SK-N-SH (cell line): ENCODE measurements around the gene RASGRF2. TPM values are rescaled to one million over a fixed set of nuclear protein-coding genes. Genes with fewer than 3 reads are reported as not detected.

Source experiments
- CTCF ChIA-PET: fragments of 300-600, 350-600 bp; formaldehyde crosslinking; extraction: SDS; loops from one replicate; lab custom pipeline; 2021; lab: Yijun Ruan, JAX
- POLR2A ChIA-PET: fragments of 350-600 bp; sonication (Branson Sonifier 250); formaldehyde crosslinking; extraction: SDS; loops from one replicate; lab custom pipeline; 2020; ENCODE audit warnings: antibody characterized with exemption, inconsistent platforms; lab: Yijun Ruan, JAX
- DNase-seq: peaks from one replicate; pipeline ENCODE4 v3.0.0; 2012
- H2AFZ ChIP-seq: fragments of 200-600 bp; sonication (generic); 2 replicates; pipeline ENCODE4 v1.8.1; 2016; ENCODE audit warnings: antibody characterized with exemption, mild to moderate bottlenecking, low read depth
- H3F3A ChIP-seq: fragments of 200-600 bp; sonication (generic); replicated peaks from 2 replicates; pipeline ENCODE3; 2016; ENCODE audit warnings: antibody characterized with exemption, mild to moderate bottlenecking; ENCODE audit not compliant: insufficient read depth
- H3K27ac ChIP-seq, 2 experiments: fragments of 200-500 bp in 1 of 2; fragments of 200-600 bp in 1 of 2; sonication (Bioruptor generic) in 1 of 2; sonication (generic), shearing (Covaris generic) in 1 of 2; 2 replicates each; pipeline versions ENCODE4 v1.5.1 to v1.6.1; 2014 to 2016; ENCODE audit warnings: low read depth in 2 of 2, inconsistent platforms in 1 of 2, low read length in 1 of 2, mild to moderate bottlenecking in 1 of 2, mixed read lengths in 1 of 2
- H3K27me3 ChIP-seq: fragments of 200-600 bp; sonication (generic), shearing (Covaris generic); 2 replicates; pipeline ENCODE4 v1.6.1; 2016; ENCODE audit warnings: mixed run types; ENCODE audit not compliant: insufficient read depth
- H3K36me3 ChIP-seq, 2 experiments: fragments of 200-500 bp in 1 of 2; fragments of 200-600 bp in 1 of 2; sonication (Bioruptor generic) in 1 of 2; sonication (generic) in 1 of 2; replicated peaks in 1 of 2; 2 replicates each; pipeline versions ENCODE3 to v1.5.1; 2014 to 2016; ENCODE audit warnings: low read length in 1 of 2, mild to moderate bottlenecking in 1 of 2; ENCODE audit not compliant: insufficient read depth in 2 of 2, control insufficient read depth in 1 of 2
- H3K4me1 ChIP-seq, 2 experiments: fragments of 200-500 bp in 1 of 2; fragments of 200-600 bp in 1 of 2; sonication (Bioruptor generic) in 1 of 2; sonication (generic), shearing (Covaris generic) in 1 of 2; 2 replicates each; pipeline versions ENCODE4 v1.5.1 to v1.6.1; 2014 to 2016; ENCODE audit warnings: low read depth in 1 of 2, low read length in 1 of 2, mixed run types in 1 of 2; ENCODE audit not compliant: insufficient read depth in 2 of 2, control insufficient read depth in 1 of 2
- H3K4me2 ChIP-seq: fragments of 200-600 bp; sonication (generic), shearing (Covaris generic); 2 replicates; pipeline ENCODE4 v1.6.1; 2017; ENCODE audit warnings: mixed run types
- H3K4me3 ChIP-seq, 2 experiments: fragments of 200-500 bp in 1 of 2; fragments of 200-600 bp in 1 of 2; sonication (Bioruptor generic) in 1 of 2; sonication (generic), shearing (Covaris generic) in 1 of 2; 2 replicates each; pipeline versions ENCODE4 v1.5.1 to v1.8.1; 2014 to 2016; ENCODE audit warnings: low read depth in 2 of 2, inconsistent platforms in 1 of 2, low read length in 1 of 2, mild to moderate bottlenecking in 1 of 2, mixed read lengths in 1 of 2, moderate library complexity in 1 of 2
- H3K79me2 ChIP-seq: fragments of 200-600 bp; sonication (generic); 2 replicates; pipeline ENCODE4 v1.8.1; 2017; ENCODE audit warnings: mild to moderate bottlenecking; ENCODE audit not compliant: insufficient read depth
- H3K9ac ChIP-seq: fragments of 200-600 bp; sonication (generic); 2 replicates; pipeline ENCODE4 v1.6.1; 2017; ENCODE audit warnings: mixed run types
- H3K9me2 ChIP-seq: fragments of 200-600 bp; sonication (generic); 2 replicates; pipeline ENCODE4 v1.6.1; 2017; ENCODE audit warnings: mixed run types
- H3K9me3 ChIP-seq: fragments of 200-600 bp; sonication (generic); 2 replicates; pipeline ENCODE4 v1.6.1; 2017; ENCODE audit warnings: mixed run types, mild to moderate bottlenecking, moderate library complexity
- H4K20me1 ChIP-seq: fragments of 200-600 bp; sonication (generic); 2 replicates; pipeline ENCODE4 v1.6.1; 2017; ENCODE audit warnings: mild to moderate bottlenecking, mixed run types; ENCODE audit not compliant: insufficient read depth
- ELF1 ChIP-seq: IDR thresholded peaks from 2 replicates; pipeline ENCODE4 v1.4.0; 2012
- EP300 ChIP-seq, 2 experiments: IDR thresholded peaks; 2 replicates each; pipeline versions ENCODE4 v1.4.0 to v1.6.1; 2012; ENCODE audit warnings: borderline replicate concordance in 1 of 2, low read depth in 1 of 2, low read length in 1 of 2
- FOXJ3 ChIP-seq: sonication (generic); formaldehyde crosslinking; IDR thresholded peaks from 2 replicates; pipeline ENCODE4 v1.5.1; 2020; ENCODE audit warnings: mild to moderate bottlenecking, missing genetic modification reagents
- FOXM1 ChIP-seq: IDR thresholded peaks from 2 replicates; pipeline ENCODE4 v1.4.0; 2012; ENCODE audit warnings: low read depth, mild to moderate bottlenecking
- JUND ChIP-seq: IDR thresholded peaks from 2 replicates; pipeline ENCODE4 v1.4.0; 2012
- MAX ChIP-seq: IDR thresholded peaks from 2 replicates; pipeline ENCODE4 v1.4.0; 2012; ENCODE audit warnings: low read depth
- MEF2A ChIP-seq: IDR thresholded peaks from 2 replicates; pipeline ENCODE4 v1.4.0; 2012; ENCODE audit warnings: low read depth, borderline replicate concordance
- MXI1 ChIP-seq: IDR thresholded peaks from 2 replicates; pipeline ENCODE4 v1.6.1; 2012; ENCODE audit warnings: mild to moderate bottlenecking, low read depth, low read length, improper control_type of control experiment
- NFIC ChIP-seq: IDR thresholded peaks from 2 replicates; pipeline ENCODE4 v1.4.0; 2012; ENCODE audit warnings: borderline replicate concordance
- NRF1 ChIP-seq: IDR thresholded peaks from 2 replicates; pipeline ENCODE4 v1.6.1; 2012; ENCODE audit warnings: low read depth, mild to moderate bottlenecking, low read length
- POLR2AphosphoS5 ChIP-seq: IDR thresholded peaks from 2 replicates; pipeline ENCODE4 v1.6.1; 2012; ENCODE audit warnings: low read depth, low read length
- RAD21 ChIP-seq: IDR thresholded peaks from 2 replicates; pipeline ENCODE4 v1.6.1; 2012; ENCODE audit warnings: mild to moderate bottlenecking, low read length
- RCOR1 ChIP-seq: fragments of 150-350 bp; IDR thresholded peaks from 2 replicates; pipeline ENCODE4 v1.6.1; 2017; ENCODE audit warnings: antibody characterized with exemption, low read length
- REST ChIP-seq: IDR thresholded peaks from 2 replicates; pipeline ENCODE4 v1.6.1; 2012; ENCODE audit warnings: mild to moderate bottlenecking, low read depth, low read length, moderate library complexity
- SIN3A ChIP-seq: IDR thresholded peaks from 2 replicates; pipeline ENCODE4 v1.6.1; 2012; ENCODE audit warnings: low read depth, mild to moderate bottlenecking, low read length, moderate library complexity, borderline replicate concordance
- TAF1 ChIP-seq: IDR thresholded peaks from 2 replicates; pipeline ENCODE4 v1.6.1; 2012; ENCODE audit warnings: low read depth, mild to moderate bottlenecking, low read length, moderate library complexity, borderline replicate concordance
- TEAD4 ChIP-seq: IDR thresholded peaks from 2 replicates; pipeline ENCODE4 v1.4.0; 2012; ENCODE audit warnings: mild to moderate bottlenecking, borderline replicate concordance; ENCODE audit not compliant: insufficient read depth
- USF1 ChIP-seq: IDR thresholded peaks from 2 replicates; pipeline ENCODE4 v1.4.0; 2012; ENCODE audit warnings: low read depth, borderline replicate concordance
- USF2 ChIP-seq: fragments of 150-350 bp; IDR thresholded peaks from 2 replicates; pipeline ENCODE4 v1.6.1; 2017; ENCODE audit warnings: antibody characterized with exemption, low read length, low read depth, borderline replicate concordance
- YY1 ChIP-seq: IDR thresholded peaks from 2 replicates; pipeline ENCODE4 v1.4.0; 2012; ENCODE audit warnings: low read depth, mild to moderate bottlenecking
- ZBTB33 ChIP-seq: IDR thresholded peaks from 2 replicates; pipeline ENCODE4 v1.4.0; 2012; ENCODE audit warnings: low read depth, borderline replicate concordance
- WGBS: methylation state at CpG from one replicate; pipeline ENCODE4 v1.1.6; 2017; ENCODE audit warnings: low lambda C conversion rate; 5-methylcytosine and 5-hydroxymethylcytosine counted together
- polyA plus RNA-seq, 3 experiments: library from polyadenylated mRNA; depleted of rRNA; stranded (reverse); fragments of >200 nt; gene quantifications; 2 replicates each; pipeline ENCODE4 v1.2.3, GENCODE V29; 2012

The RASGRF2 gene
- polyA plus RNA-seq, 1 of the 3 experiments (the other 2 are of a cell fraction), result under 0.01 TPM

- H3K36me3 ChIP-seq, result no peaks in the 10 kb centered on the region
- WGBS, result 42% methylated on average over 2 of the region's 2 CpGs
- no peak overlapping the region for H3K4me3 ChIP-seq
- no peaks in the 10 kb centered on the region for H3K27me3 ChIP-seq
- no peaks in the 10 kb centered on the region for H3K4me1 ChIP-seq
- no peak for DNase-seq
- H3K27ac ChIP-seq, result no peak overlapping the region
- H4K20me1 ChIP-seq, result no peaks in the 10 kb centered on the region
- no peaks in the 10 kb centered on the region for H3K9me2 ChIP-seq
- no peaks in the 10 kb centered on the region for H3K9me3 ChIP-seq
- no peak overlapping the region for H3K4me2 ChIP-seq
- no peak overlapping the region for H3K9ac ChIP-seq
- no peak overlapping the region for H2AFZ ChIP-seq
- no peak for TF ChIP-seq USF1
- no peak for TF ChIP-seq POLR2AphosphoS5
- TF ChIP-seq TAF1, result no peak
- no peak for TF ChIP-seq NRF1
- no peak for TF ChIP-seq SIN3A
- TF ChIP-seq USF2, result no peak
- TF ChIP-seq ZBTB33, result no peak
- TF ChIP-seq, all 33 proteins: peak for 0
- CTCF ChIA-PET, result no interaction called here
- no peaks in the 10 kb centered on the region for H3F3A ChIP-seq
- no peaks in the 10 kb centered on the region for H3K79me2 ChIP-seq
- POLR2A ChIA-PET, result no interaction called here
These were observed 108.5 kb downstream of the RASGRF2 start for GRCh38 chr5:81068635-81069034.

GRCh38 chr5:81069990-81070389 lies 109.8 kb downstream of the RASGRF2 start:
- H3K4me2 ChIP-seq, result no peak overlapping the region
- no peaks in the 10 kb centered on the region for H3K9me2 ChIP-seq
- no peaks in the 10 kb centered on the region for H3K79me2 ChIP-seq
- TF ChIP-seq REST (no peak), USF1 (no peak), TAF1 (no peak), RAD21 (no peak), FOXM1 (no peak), MAX (no peak), EP300 (IDR thresholded peaks at IDR 0.05; ENCODE audit: borderline replicate concordance in 1 of 2, low read depth in 1 of 2, low read length in 1 of 2) (no peak), FOXJ3 (no peak), MEF2A (no peak), TEAD4 (no peak), NRF1 (no peak), SIN3A (no peak), JUND (no peak), YY1 (no peak), NFIC (no peak), ELF1 (no peak), RCOR1 (no peak), MXI1 (no peak)
- no peak overlapping the region for H3K4me3 ChIP-seq
- H4K20me1 ChIP-seq, result no peaks in the 10 kb centered on the region
- no peak overlapping the region for H3K9ac ChIP-seq
- no peaks in the 10 kb centered on the region for H3F3A ChIP-seq
- H3K36me3 ChIP-seq, result no peaks in the 10 kb centered on the region
- no peaks in the 10 kb centered on the region for H3K4me1 ChIP-seq
- H3K9me3 ChIP-seq, result no peaks in the 10 kb centered on the region
- POLR2A ChIA-PET, result no interaction called here
- CTCF ChIA-PET, result interaction anchor here (0.7 kb wide), 1 partner anchor 14 kb away, joined by 3 read pairs; no protein-coding TSS in a partner anchor
- no peak overlapping the region for H2AFZ ChIP-seq
- WGBS, result 48% methylated on average over 3 of the region's 4 CpGs
- no peaks in the 10 kb centered on the region for H3K27me3 ChIP-seq
- no peak for DNase-seq
- no peak overlapping the region for H3K27ac ChIP-seq
